ENCODE data around the gene CXADR.

DNA sequence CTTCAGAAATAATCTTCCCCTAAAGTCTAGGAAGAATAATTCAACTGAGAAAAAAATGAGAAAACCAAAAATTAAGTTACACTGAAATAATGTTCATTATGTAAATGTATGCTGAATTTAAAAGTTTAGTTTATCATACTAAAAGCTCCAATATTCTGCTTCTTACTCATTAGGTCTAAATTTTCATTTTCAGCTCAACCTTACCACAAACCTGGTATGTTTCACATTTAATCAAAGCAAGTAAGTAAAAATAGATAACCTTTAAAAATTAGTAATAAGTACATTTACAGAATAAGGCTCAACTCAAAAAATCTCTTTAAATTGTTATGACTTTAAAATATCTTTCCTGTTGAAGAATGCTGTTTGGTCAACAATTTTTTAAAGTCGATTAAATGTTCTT lies 84.8 kb downstream of the CXADR start:
- TF ChIP-seq PCBP2 (IDR thresholded peaks at IDR 0.05; ENCODE audit: low read depth, low read length, poor library complexity, severe bottlenecking) (no peak), ZNF24 (IDR thresholded peaks at IDR 0.05) (no peak), POLR2AphosphoS5 (IDR thresholded peaks at IDR 0.05; ENCODE audit: control insufficient read depth, insufficient read depth, low read depth, low read length) (no peak), IRF2 (CRISPR knock-in tag; IDR thresholded peaks at IDR 0.05) (no peak), CREB1 (IDR thresholded peaks at IDR 0.05) (no peak), CREB1 (CRISPR knock-in tag; IDR thresholded peaks at IDR 0.05) (no peak), CHD1 (IDR thresholded peaks at IDR 0.05; ENCODE audit: low read length) (no peak), ZNF232 (CRISPR knock-in tag; IDR thresholded peaks at IDR 0.05) (no peak), FOXP4 (CRISPR knock-in tag; IDR thresholded peaks at IDR 0.05; ENCODE audit: borderline replicate concordance) (no peak), IRF9 (tag; IDR thresholded peaks at IDR 0.05) (no peak), CEBPG (CRISPR knock-in tag; IDR thresholded peaks at IDR 0.05) (no peak), CEBPG (tag; conservative IDR thresholded peaks at IDR 0.05 in 1 of 2, IDR thresholded peaks at IDR 0.05 in 1 of 2) (no peak), EP300 (IDR thresholded peaks at IDR 0.05; ENCODE audit: low read length) (no peak), GABPA (tag; conservative IDR thresholded peaks at IDR 0.05; ENCODE audit: low read depth) (no peak)

Measured in K562 (cell line).